Measurements from ENCODE around the gene BSCL2.

GRCh38 chr11:62647609-62648005 lies 59.6 kb downstream of the BSCL2 start:
- TF ChIP-seq CTCF (IDR thresholded peaks at IDR 0.05; ENCODE audit: low read depth, low read length, missing input control) (no peak), REST (IDR thresholded peaks at IDR 0.05) (no peak), RXRA (IDR thresholded peaks at IDR 0.05) (no peak), GABPA (IDR thresholded peaks at IDR 0.05 in 1 of 2, conservative IDR thresholded peaks at IDR 0.05 in 1 of 2) (no peak), MAX (IDR thresholded peaks at IDR 0.05) (no peak), YY1 (IDR thresholded peaks at IDR 0.05) (no peak), RAD21 (IDR thresholded peaks at IDR 0.05) (no peak)

Data from liver (tissue), 3 donors.